HG03521 (cell line): Measurements from ENCODE around the gene PTPRN.
"Not testable (repeated sequence)": the region's sequence is repeated elsewhere in the genome, so short reads cannot be mapped to it uniquely, and the experiment has no call there.

Experiments used
- ATAC-seq: cut with Tn5 transposase; IDR thresholded peaks from one replicate; pipeline ENCODE4 v1.9.1; 2021; ENCODE audit warnings: mild to moderate bottlenecking, moderate library complexity; ENCODE audit not compliant: unreplicated experiment

Gene PTPRN

GRCh38 chr2:219309278-219309677 is at the start of gene PTPRN:
Gene PTPRN (minus strand): TSS chr2:219309401. CDS start chr2:219309332, 69 bp downstream.
- ATAC-seq: no peak

- ATAC-seq: no peak
Observed at GRCh38 chr2:219358170-219359075, 49.2 kb upstream of the PTPRN start.

GRCh38 chr2:219356834-219357233 is 47.6 kb upstream of the PTPRN start:
- ATAC-seq: no peak

- ATAC-seq: no peak
Observed at GRCh38 chr2:219354582-219354981, 45.4 kb upstream of the PTPRN start.

- ATAC-seq: no peak
Observed at GRCh38 chr2:219353129-219353528, 43.9 kb upstream of the PTPRN start.

- peak; percentile 64 for ATAC-seq
Observed at GRCh38 chr2:219352448-219353023, 43.3 kb upstream of the PTPRN start.

GRCh38 chr2:219350710-219351221 is 41.6 kb upstream of the PTPRN start:
- ATAC-seq: no peak

GRCh38 chr2:219350215-219350614 is 41.0 kb upstream of the PTPRN start:
- no peak for ATAC-seq

GRCh38 chr2:219344751-219345430 is 35.7 kb upstream of the PTPRN start:
- no peak for ATAC-seq

GRCh38 chr2:219335373-219335786 is 26.2 kb upstream of the PTPRN start:
- no peak for ATAC-seq

- no peak for ATAC-seq
Observed at GRCh38 chr2:219334076-219334475, 24.9 kb upstream of the PTPRN start.

- no peak for ATAC-seq
Observed at GRCh38 chr2:219332542-219332941, 23.3 kb upstream of the PTPRN start, which contains the start of gene RESP18. Gene RESP18 (minus strand): TSS chr2:219332744.

GRCh38 chr2:219331560-219332213 is 22.5 kb upstream of the PTPRN start:
- no peak for ATAC-seq

- no peak for ATAC-seq
Observed at GRCh38 chr2:219327719-219328118, 18.5 kb upstream of the PTPRN start.

GRCh38 chr2:219325657-219326315 is 16.6 kb upstream of the PTPRN start:
- no peak for ATAC-seq

- ATAC-seq: no peak
Observed at GRCh38 chr2:219325136-219325535, 15.9 kb upstream of the PTPRN start.

GRCh38 chr2:219323434-219323833 is 14.2 kb upstream of the PTPRN start:
- ATAC-seq: no peak

- ATAC-seq: no peak
Observed at GRCh38 chr2:219314804-219315468, 5.7 kb upstream of the PTPRN start.

- not testable (repeated sequence) for ATAC-seq
Observed at GRCh38 chr2:219312683-219313263, 3.6 kb upstream of the PTPRN start.
